Measurements from ENCODE around the gene MRPL58. TPM values are rescaled to one million over a fixed set of nuclear protein-coding genes. Genes with fewer than 3 reads are reported as not detected.
"Not testable (repeated sequence)": the region's sequence is repeated elsewhere in the genome, so short reads cannot be mapped to it uniquely, and the experiment has no call there.

Gene MRPL58
- total RNA-seq, 1 donor, result 31.4 TPM

DNA sequence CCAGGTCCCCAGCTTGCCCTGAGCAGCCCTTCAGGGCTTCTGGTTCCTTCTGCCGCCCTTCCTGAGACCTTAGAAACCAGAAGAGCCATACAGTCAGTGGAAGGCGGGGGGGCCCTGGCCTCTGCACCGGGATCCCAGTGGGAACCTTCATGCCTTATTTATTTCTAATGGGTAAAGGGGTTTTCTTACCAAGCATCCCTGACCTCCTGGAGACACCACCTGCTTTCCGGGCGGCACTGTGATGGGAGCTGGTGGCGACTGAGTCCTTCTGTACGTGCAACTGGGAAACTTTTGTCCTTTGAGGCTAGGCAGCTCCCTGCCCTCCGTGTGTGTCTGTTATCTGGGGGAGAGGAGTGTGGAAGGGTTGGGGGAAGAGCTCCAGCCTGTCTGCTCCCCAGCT, 7.2 kb upstream of the MRPL58 start:
- TF ChIP-seq, protein P1, sequence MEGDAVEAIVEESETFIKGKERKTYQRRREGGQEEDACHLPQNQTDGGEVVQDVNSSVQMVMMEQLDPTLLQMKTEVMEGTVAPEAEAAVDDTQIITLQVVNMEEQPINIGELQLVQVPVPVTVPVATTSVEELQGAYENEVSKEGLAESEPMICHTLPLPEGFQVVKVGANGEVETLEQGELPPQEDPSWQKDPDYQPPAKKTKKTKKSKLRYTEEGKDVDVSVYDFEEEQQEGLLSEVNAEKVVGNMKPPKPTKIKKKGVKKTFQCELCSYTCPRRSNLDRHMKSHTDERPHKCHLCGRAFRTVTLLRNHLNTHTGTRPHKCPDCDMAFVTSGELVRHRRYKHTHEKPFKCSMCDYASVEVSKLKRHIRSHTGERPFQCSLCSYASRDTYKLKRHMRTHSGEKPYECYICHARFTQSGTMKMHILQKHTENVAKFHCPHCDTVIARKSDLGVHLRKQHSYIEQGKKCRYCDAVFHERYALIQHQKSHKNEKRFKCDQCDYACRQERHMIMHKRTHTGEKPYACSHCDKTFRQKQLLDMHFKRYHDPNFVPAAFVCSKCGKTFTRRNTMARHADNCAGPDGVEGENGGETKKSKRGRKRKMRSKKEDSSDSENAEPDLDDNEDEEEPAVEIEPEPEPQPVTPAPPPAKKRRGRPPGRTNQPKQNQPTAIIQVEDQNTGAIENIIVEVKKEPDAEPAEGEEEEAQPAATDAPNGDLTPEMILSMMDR (IDR thresholded peaks at IDR 0.05; ENCODE audit: insufficient read depth, low read length), result no peak
- H3K4me3 ChIP-seq (ENCODE audit: low read depth, low read length), result no peak overlapping the region
- DNase-seq (ENCODE audit: low read depth), result no peak

DNA sequence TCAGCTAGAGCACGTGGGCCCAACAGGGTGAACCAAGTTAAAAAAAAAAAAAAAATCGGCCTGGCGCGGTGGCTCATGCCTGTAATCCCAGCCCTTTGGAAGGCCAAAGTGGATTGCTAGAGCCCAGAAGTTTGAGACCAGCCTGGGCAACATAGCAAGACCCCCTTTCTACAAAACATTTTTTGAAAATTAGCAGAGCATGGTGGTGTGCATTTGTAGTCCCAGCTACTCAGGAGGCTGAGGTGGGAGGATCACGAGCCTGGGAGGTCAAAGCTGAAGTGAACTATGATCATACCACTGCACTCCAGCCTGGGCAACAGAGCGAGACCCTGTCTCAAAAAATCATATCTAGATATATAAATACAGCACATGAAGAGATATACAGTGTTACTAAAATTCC, 6.4 kb upstream of the MRPL58 start:
- DNase-seq (ENCODE audit: low read depth); H3K4me3 ChIP-seq (ENCODE audit: low read depth, low read length): not testable (repeated sequence)

DNA sequence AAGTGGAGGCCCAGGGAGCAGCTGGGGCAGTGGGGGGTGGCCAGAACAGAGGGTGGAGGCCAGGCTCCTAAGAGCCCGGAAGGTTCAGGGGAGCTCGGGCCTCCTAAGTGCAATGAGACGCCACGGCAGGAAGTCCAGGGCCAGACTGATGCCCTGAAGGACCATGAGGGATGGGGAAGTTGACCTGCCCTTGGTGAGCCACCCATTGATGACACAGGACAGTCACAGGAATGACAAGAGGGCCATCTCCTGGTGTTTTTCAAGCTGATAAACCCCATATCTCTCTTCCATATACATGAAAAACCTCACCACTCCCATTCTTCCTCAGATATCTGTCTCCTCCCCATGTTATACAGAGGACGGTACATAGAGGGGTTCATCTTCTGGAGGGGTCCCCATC, 5.8 kb upstream of the MRPL58 start:
- TF ChIP-seq, protein P1 (IDR thresholded peaks at IDR 0.05; ENCODE audit: insufficient read depth, low read length), result no peak
- no peak for DNase-seq (ENCODE audit: low read depth)
- H3K4me3 ChIP-seq (ENCODE audit: low read depth, low read length), result no peak overlapping the region

- TF ChIP-seq, protein P1 (IDR thresholded peaks at IDR 0.05; ENCODE audit: insufficient read depth, low read length), result no peak
- no peak for DNase-seq (ENCODE audit: low read depth)
- H3K4me3 ChIP-seq (ENCODE audit: low read depth, low read length), result no peak overlapping the region
Observed at GRCh38 chr17:75008373-75008772, 4.1 kb upstream of the MRPL58 start.

DNA sequence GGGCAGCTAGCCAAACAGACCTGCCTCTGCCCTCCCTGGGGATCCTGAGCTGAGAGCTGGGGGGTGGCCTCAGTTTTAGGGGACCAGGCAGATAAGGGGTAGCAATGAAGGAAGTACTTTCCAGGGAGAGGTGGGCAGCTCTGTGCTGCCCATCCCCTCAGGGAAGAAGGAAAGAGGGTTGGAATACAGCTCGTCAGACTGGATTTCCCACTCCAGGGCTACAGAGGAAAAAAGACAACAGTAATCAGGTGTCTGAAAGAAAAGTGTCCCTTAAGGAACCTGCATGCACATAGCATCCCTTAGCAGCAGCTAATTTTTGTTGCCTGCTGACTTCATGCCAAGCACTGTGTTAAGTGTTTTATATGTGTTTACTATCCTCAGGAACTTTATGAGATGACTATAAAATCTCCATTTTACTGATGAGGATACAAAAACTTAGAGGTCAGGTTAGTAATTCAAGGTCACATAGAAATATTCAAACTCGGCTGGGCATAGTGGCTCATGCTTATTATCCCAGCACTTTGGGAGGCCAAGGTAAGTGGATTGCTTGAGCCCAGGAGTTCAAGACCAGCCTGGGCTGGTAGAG, 3.2 kb upstream of the MRPL58 start:
- no peak overlapping the region for H3K4me3 ChIP-seq (ENCODE audit: low read depth, low read length)
- DNase-seq (ENCODE audit: low read depth), result no peak
- TF ChIP-seq, protein P1 (IDR thresholded peaks at IDR 0.05; ENCODE audit: insufficient read depth, low read length), result no peak

GRCh38 chr17:75010683-75011400, 1.6 kb upstream of the MRPL58 start:
- no peak overlapping the region for H3K4me3 ChIP-seq (ENCODE audit: low read depth, low read length)
- TF ChIP-seq, protein P1 (IDR thresholded peaks at IDR 0.05; ENCODE audit: insufficient read depth, low read length), result no peak
- DNase-seq (ENCODE audit: low read depth), result peak; percentile 36

DNA sequence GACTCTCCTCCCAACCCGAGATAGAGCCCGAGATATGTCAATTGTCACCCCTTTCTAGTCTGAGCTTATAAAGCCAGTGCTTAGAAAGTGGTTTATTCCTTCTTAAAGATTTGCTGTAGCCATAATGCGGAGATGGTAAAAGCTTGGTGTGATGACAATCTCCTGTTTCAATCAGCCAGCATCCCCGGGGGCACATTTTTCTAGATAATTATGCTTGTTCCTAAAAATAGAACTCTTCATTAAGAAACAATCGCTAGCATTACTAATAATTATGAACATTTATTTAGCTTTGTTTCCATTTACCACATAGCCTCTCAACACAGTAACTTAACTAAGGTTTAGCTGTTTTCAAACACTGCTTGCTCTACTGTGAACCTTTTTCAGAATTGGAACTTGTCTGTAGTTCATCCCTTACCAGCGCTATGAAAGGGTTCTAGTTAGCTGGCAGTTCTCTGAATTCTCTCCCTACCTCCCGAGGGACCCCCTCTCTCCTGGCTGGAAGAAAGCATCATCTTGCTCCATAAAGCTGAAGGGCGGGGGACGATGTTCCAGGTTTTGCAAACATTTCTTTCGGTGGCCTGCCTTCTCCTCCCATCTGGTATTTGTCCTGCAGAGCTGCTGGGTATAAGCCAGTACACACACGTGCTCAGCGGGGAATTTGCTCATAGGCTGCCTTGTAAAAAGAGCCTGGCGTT, 922 bp upstream of the MRPL58 start:
- peak overlapping the region; percentile 84 for H3K4me3 ChIP-seq (ENCODE audit: low read depth, low read length)
- TF ChIP-seq, protein P1 (IDR thresholded peaks at IDR 0.05; ENCODE audit: insufficient read depth, low read length), result no peak
- peak; percentile 85 for DNase-seq (ENCODE audit: low read depth)
